ENCODE measurements around the gene TEAD3.

Gene TEAD3

GRCh38 chr6:35492258-35492973 is 4.5 kb downstream of the TEAD3 start:
- DNase-seq (ENCODE audit: low read depth), result no peak

DNA sequence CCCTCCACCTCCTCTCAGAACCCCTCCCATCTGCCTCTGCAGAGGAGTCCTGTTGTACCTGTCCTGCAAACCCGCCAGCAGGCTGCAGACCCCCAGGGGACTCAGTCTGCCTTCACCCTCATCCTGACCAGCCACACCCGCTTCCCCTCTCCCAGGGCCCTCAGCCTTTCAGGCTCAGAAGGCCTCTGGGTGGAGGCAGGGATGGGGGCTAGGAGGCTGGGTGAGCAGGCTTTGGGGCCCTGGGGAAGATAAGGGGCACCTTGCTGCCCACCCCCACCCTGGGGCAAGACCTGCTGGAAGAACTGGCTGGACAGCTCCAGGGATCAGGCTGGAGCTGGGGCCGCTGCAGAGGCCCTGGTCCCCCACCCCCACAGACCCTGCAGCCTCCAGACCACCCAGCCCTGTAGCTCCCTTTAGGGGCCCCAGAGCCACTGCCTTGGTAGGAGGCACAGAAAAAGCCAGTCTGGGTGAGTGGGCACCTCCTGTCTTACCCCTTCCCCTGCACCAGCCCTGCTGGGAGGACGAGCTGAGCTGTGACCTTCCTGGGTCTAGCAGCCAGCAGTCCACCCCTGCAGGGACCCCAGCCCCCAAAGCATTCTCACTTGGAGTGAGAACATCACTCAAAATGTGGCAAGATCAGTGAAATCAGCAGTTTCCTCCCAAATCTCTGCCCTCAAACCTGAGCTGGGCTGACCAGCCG is 5.2 kb downstream of the TEAD3 start:
- DNase-seq (ENCODE audit: low read depth), result no peak

DNA sequence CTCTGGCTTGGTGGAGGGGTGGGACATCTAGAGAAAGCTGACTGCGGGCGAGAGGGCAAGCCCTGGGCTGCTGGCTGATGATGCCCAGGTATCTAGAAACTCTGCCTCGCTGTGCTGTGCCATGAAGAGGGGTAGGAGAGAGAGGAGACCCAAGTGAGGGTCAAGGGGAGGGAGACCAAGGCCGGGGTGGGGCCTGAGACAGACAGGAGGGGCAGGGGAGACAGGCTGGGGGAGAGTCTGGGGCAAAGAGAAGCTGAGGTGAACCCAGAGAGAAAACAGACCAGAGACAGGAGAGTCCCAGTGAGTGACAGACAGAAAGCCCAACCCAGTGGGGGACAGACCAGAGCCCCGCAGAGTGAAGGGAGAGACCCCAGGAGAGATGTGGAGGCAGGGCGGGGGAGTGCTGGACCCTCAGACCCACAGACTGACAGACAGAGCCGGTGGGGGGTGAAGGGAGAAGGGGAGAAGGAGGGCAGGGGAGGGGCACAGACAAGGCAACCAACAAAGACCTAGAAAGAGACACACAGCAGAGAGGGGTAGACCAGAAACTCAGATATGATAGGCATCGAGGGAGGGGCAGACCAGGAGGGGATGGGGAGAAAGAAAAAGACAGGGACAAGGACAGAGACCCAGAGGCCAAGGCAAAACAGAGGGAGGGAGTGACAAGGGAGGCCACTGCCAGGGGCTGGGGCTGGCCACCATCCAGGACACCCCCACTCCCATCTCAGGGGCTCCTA is 5.9 kb downstream of the TEAD3 start:
- no peak for DNase-seq (ENCODE audit: low read depth)

- no peak for DNase-seq (ENCODE audit: low read depth)
Measured at GRCh38 chr6:35489995-35490791, 6.7 kb downstream of the TEAD3 start.

DNA sequence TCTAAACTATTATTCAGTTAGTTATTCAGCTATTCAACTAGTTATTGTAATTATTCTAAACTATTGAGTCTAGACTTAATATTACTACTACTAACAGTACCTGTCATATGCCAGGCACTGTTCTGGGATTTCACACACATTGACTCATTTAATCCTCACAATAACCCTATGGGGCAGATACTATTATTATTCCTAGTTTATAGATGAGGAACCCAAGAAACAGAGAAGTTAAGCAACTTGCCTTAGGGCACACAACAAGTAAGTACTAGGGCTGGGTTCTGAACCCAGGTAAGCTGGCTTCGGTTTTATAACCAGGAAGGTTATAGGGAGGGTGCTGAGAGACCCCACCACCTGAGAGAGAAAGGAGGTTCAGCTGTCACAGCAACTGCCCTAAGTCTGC is 7.8 kb downstream of the TEAD3 start:
- no peak for DNase-seq (ENCODE audit: low read depth)

DNA sequence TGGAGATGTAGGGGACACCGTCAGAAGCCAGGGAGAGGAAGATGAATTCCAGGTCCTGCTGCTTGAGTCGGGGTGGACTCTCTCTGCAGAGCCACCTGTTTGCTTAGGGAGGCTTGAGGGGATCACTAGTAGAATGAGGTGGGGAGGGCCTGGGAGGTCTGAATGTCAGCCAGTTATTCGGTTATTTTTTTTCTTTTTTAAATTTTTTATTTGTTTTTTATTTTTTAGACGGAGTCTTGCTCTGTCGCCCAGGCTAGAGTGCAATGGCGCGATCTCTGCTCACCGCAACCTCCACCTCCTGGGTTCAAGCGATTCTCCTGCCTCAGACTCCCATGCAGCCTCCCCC is 8.4 kb downstream of the TEAD3 start:
- DNase-seq (ENCODE audit: low read depth), result no peak

DNA sequence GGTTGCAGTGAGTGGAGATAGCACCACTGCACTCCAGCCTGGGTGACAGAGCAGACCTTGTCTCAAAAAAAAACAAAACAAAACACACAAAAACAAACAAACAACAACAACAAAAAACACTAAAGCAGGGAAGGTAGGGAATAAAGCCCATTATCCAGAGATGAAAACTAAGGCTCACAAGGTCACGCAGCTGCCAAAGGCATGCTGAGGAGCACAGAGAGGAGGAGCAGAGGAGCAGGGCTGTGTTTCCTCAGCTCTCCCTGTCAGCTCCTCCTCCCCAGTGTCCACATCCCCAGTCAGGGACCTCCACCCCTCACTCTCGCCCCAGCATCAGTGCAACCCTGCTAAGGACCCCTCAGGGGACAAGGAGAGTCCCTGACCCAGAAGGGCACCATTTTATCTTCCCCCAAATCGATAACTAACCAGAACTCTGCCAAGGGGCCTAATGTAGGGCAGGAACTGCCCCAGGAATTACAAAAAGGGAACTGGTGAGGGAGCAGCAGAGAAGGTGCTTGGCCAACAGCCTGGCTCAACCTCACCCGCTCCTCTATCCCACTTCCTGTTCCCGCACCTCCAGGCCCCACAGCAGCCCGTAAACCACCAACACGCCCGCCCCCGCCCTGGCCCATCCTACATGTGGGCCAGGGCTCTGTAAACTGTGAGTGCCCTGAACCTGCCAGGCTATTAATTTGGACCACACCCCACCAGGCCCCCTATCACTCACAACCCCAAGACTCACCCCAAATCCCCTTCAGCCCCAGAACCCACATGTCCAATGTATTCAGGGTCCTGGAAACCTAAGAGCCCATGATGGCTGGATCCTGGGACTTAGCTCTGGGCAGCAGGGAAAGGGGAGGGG is 9.0 kb downstream of the TEAD3 start:
- DNase-seq (ENCODE audit: low read depth), result no peak

GRCh38 chr6:35486005-35486925 is 10.6 kb downstream of the TEAD3 start:
- no peak for DNase-seq (ENCODE audit: low read depth)

GRCh38 chr6:35485402-35485877 is 11.4 kb downstream of the TEAD3 start:
- no peak for DNase-seq (ENCODE audit: low read depth)

- DNase-seq (ENCODE audit: low read depth), result no peak
Measured at GRCh38 chr6:35484921-35485392, 11.9 kb downstream of the TEAD3 start.

- DNase-seq (ENCODE audit: low read depth), result no peak
Measured at GRCh38 chr6:35483893-35484645, 12.8 kb downstream of the TEAD3 start.

GRCh38 chr6:35483490-35483889 is 13.4 kb downstream of the TEAD3 start:
- no peak for DNase-seq (ENCODE audit: low read depth)

DNA sequence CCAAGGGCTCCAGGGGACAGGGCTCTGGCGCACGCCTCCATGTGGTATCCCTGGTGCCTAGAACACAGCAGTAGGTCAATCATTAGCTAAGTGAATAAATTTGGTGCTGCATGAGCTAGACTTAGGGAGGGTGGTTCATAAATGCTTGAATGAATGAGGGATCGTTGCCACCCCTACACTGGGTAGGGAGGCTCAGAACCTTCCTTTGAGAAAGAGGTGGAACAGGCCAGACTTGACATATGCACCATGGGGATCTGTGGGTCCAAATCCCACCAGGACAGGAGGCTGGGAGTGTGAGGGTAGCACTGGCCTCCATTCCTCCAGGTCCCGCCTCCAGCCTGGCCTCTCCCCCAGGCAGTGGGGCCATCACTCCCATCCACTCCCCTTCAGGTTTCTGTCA is 13.8 kb downstream of the TEAD3 start:
- DNase-seq (ENCODE audit: low read depth), result no peak

GRCh38 chr6:35481226-35481625 is 15.7 kb downstream of the TEAD3 start:
- no peak for DNase-seq (ENCODE audit: low read depth)

DNA sequence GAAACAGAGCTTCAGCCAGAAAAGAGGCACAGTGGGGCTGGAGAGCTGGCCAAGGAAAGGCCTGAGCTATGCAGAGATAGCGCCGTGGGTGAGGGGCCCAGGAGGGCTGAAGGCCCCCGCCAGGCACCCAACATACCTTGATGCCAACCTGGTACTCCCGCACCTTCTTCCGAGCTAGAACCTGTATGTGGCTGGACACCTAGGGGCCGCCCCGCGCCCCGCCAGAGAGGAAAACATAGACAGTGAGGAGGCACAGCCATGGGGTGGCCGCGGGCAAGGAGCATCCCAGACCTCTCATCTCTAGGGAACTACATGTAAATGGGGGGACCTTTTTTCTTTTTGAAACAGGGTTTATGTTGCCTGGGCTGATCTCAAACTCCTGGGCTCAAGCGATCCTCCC is 16.7 kb downstream of the TEAD3 start:
- no peak for DNase-seq (ENCODE audit: low read depth)

DNA sequence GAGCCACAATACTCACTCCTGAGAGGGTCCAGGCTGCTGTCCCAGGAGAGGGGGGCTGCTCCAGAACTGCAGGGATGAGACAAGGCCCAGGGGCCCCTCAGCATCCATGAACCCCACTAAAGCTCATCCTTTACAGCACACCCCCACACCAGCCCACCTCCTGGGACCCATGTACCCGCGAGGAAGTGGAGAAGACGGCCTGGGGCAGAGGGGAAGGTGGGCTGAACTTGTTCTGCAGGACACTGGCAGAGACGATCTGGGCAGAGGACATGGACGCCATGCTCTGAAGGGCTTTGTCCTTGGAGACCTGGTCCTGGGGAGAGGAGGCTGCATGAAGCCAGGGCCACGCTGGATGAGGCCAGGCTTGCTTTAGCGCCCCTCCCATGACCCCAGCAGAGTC is 18.6 kb downstream of the TEAD3 start:
- no peak for DNase-seq (ENCODE audit: low read depth)

DNA sequence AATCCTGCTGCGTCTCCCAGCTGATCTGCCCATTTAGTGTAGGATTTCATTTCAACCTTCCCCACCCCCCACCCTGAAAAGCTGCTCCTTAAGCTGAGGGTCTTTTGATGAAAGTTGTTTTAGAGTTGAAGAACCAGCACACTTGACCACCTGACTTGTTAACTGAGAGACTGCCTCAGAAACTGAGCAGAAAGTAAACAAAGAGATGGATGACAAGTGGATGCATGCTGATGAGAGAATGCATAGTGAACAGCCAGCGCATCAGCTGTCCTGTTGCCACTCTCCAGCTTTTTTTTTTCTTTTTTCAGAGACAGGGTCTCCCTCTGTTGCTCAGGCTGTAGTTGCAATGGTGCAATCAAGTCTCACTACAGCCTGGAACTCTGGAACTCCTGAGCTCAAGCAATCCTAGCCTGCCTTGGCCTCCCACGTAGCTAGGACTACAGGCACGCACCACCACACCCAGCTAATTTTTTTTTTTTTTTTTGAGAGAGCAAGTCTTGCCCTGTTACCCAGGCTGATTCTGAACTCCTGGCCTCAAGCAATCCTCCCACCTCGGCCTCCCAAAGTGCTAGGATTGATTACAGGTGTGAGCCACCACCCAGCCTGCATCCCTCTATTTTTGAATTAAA is 19.2 kb downstream of the TEAD3 start:
- no peak for DNase-seq (ENCODE audit: low read depth)

DNA sequence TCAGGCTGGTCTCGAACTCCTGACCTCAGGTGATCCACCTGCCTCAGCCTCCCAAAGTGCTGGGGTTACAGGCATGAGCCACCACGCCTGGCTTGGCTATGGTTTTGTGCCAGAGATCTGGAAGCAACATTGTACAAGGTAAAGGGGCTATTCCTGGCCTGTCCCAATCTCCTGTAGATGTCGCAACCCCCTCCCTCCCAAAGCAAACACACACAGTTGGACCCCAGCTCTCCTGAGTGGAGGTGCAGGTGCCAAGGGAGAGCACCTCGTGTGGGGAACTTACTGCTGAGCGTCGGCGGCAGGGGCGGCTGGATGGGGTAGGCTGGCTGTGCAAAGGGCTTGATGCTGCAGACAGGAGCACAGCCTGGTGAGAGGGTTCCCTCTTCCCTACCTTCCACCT is 19.9 kb downstream of the TEAD3 start:
- DNase-seq (ENCODE audit: low read depth), result no peak

DNA sequence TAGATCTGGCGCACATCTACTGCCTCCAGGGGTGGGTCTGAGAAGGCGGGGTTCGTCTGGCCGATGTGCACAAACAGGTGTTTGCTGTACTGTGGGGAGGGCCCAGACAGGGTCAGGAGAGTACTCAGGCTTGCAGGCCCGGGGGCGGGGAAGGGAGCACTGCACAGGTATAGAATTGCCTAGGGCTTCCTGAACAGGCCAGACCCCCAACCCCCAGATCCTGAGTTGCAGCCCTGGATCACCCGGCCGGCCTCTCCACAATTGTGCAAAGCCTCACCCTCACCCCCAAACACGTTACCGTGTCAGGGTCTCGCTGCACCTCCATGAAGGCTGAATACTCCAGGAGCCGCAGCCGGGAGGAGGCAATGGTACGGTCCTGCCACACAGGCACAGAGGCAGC is 20.9 kb downstream of the TEAD3 start:
- no peak for DNase-seq (ENCODE audit: low read depth)
